Effector CD8-positive, alpha-beta T cell (primary cell): ENCODE results near the gene CXXC1.
"Not testable (repeated sequence)": the region's sequence is repeated elsewhere in the genome, so short reads cannot be mapped to it uniquely, and the experiment has no call there.

Experiments used
- DNase-seq: peaks from one replicate; lab custom pipeline; 2025; lab: John Stamatoyannopoulos, UW

Gene CXXC1

DNA sequence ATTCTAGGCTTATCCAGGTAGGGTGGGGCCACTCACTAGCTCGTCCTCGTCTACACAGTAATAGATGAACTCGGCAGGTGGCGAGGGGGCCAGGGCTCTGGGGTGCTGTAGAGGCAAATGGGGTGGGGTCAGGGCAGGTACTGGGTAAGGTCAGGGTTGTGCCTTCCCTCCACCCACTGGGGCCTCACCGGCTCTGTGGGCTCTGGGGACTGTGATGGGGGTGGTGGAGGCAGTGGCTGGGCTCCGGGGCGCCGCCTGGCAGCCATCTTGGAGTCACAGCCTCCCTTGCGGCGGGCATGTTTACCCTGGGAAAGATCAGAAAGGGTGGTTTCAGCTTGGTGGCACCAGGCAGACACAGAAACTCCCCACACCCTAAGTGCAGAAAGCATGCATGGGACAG lies 12.6 kb downstream of the CXXC1 start:
- no peak for DNase-seq

DNA sequence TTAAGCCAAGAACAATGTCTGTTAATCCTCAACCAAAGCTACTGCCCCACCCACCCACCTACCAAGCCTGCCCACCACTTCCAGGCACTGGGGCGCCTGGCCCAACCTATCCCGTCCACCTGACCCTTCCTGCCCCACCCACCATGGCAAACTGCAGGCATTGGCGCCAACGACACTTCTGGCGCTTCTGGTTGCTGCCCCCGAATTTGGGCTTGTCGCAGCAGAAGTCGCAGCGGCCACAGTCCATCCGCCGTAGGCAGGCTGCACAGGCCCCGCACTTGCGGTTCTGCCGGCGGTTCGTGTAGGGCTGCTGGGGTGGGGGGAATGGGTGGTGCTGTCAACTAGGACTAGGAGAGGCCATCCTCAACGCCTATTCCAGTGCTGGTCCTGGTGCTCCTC lies 13.4 kb downstream of the CXXC1 start:
- DNase-seq: no peak

GRCh38 chr18:50273203-50274043 lies 14.1 kb downstream of the CXXC1 start:
- DNase-seq: no peak

GRCh38 chr18:50272568-50272967 lies 14.9 kb downstream of the CXXC1 start:
- no peak for DNase-seq

DNA sequence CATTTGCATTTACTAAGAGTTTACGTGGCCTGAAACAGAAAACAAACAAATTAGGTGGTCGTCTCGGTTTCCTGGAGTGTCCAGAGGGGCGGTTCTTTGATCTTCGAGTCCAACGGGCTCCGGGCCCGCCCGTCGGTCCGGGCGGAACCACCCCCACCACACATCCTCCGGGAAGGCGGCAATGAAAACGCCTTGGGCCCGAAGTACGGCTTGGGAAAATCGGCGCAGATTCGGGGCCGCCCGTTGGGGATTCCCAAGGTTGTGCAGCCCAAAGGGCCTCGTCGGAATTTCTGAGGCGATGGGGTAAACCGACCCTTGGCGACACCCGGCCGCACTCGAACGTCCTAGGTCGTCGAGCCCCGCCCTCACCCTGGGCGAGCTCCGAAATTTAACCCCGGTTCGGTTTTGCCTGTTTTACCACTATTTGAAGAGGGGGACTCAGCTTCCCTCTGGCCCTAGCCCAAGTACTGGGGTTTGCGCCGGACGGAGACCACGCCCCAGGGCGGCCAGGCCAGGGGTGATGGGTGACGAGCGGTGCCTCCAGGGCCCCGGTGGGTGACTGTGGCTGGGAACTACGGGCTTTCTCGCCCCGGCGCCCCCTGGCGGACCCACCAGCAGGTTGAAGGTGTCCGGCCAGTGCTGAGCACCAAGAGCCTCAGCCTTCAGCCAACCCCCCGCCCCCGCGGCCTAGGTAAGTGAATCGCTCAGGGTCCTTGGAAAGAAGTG lies 19.3 kb downstream of the CXXC1 start:
- DNase-seq: peak; percentile 62

- peak; percentile 69 for DNase-seq
Observed at GRCh38 chr18:50266248-50266704, 21.2 kb downstream of the CXXC1 start, which contains the start of gene CFAP53. CFAP53 (minus strand) TSS chr18:50266495; CDS start chr18:50266404, 91 bp downstream.

DNA sequence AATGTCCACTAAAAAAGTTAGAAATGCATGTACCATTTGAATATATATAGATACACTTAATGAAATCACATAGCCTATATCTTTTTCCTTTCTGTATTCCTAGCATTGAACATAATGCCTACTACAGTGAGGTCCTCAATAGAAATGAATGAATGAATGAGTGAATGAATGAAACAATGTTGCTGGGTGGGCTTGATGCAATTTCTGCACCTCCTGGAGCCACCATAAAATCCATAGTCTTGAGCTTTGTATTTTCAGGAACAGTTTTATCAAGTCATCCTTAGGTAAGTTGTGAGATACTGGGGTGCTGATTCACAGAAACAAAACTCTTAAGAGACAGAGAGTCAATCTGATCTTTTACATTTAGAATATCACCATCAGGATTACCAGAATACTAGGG lies 24.5 kb downstream of the CXXC1 start:
- DNase-seq: no peak

DNA sequence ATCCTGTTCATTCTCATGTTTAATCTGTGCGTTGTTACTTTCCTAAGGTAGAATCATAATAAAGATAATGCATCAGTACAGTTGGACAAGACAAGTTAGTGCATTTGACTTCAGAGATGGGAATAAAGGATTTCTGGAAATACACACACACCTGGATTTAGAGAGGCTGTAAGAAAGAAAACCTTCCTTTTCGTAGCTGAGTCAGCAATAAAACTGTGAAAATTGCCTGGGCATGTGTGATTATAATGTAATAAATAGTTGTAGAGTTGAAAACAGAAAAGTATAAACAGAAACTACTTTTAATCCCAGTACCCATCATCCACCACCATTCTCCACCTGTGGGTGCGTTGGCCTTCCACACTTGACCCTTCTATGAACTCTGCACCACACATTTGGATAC lies 36.6 kb downstream of the CXXC1 start:
- DNase-seq: no peak

DNA sequence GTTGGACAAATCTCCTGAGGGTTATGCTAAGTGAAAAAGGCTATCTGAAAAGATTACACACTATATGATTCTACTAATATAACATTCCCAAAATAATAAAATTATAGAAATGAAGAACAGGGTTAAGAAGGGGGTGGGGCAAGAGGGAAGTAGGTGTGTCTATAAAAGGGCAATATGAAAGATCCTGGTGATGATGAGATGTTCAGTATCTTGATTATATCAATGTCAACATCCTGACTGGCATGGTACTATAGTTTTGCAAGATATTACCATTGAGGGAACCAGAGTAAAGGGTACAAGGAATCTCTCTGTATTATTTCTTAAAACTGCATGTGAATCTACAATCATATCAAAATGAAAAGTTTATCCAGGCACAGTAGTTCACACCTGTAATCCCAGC lies 37.9 kb downstream of the CXXC1 start:
- no peak for DNase-seq

GRCh38 chr18:50247561-50247960 lies 39.9 kb downstream of the CXXC1 start:
- no peak for DNase-seq

DNA sequence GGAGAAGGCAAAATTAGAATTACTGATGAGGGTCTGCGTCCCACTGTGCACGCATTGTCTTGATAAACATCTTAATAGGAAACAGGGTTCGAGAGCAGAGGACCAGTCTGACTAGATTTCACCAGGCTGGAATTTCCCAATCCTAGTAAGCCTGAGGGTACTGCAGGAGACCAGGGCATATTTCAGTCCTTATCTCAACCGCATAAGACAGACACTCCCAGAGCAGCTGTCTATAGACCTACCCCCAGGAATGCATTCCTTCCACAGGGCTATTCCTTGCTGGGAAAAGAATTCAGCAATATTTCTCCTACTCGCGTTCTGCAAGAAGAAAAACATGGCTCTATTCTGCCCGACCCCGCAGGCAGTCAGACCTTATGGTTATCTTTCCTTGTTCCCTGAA lies 45.7 kb downstream of the CXXC1 start:
- not testable (repeated sequence) for DNase-seq

- no peak for DNase-seq
Observed at GRCh38 chr18:50240080-50240563, 47.4 kb downstream of the CXXC1 start.

DNA sequence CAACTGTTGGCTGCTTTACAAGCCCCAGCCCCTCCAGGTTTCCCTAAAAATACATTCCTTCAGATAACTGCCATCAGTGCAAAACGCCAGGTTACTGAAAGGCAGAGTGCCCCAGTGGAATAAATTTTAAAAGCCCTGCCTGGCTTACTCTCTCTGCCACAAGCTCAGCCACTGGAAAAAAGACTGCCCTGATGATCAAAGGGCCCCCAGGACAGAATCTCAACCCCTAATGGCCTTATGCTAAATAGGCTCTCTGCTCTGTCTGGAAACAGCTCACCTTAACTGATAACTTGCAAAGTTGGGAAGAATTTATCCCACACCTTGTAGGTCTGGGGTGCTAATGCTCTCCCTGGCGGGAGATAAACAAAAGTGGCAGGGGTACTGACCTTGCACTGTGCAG lies 55.1 kb downstream of the CXXC1 start:
- no peak for DNase-seq
